GM23248 (cell line): Measurements from ENCODE around the gene SLBP. TPM values are rescaled to one million over a fixed set of nuclear protein-coding genes. Genes with fewer than 3 reads are reported as not detected.

Source experiments
- DNase-seq: peaks from one replicate; pipeline ENCODE4 v3.0.0-alpha.2; 2015
- H2AFZ ChIP-seq: fragments of 200-600 bp; sonication (generic); 2 replicates; pipeline ENCODE4 v1.6.1; 2016; ENCODE audit warnings: antibody characterized with exemption
- H3F3A ChIP-seq: fragments of 200-600 bp; sonication (generic); 2 replicates; pipeline ENCODE4 v1.6.1; 2016; ENCODE audit warnings: mild to moderate bottlenecking, antibody characterized with exemption, mixed run types; ENCODE audit not compliant: insufficient read depth
- H3K27ac ChIP-seq: fragments of 200-600 bp; sonication (generic); 2 replicates; pipeline ENCODE4 v1.5.1; 2016; ENCODE audit warnings: mild to moderate bottlenecking
- H3K27me3 ChIP-seq: fragments of 200-600 bp; sonication (generic); replicated peaks from 2 replicates; pipeline ENCODE4 v1.6.1; 2016; ENCODE audit warnings: mild to moderate bottlenecking; ENCODE audit not compliant: insufficient read depth
- H3K36me3 ChIP-seq: fragments of 200-600 bp; sonication (generic); 2 replicates; pipeline ENCODE4 v1.6.1; 2016; ENCODE audit warnings: low read depth, mild to moderate bottlenecking
- H3K4me1 ChIP-seq: fragments of 200-600 bp; sonication (generic); 2 replicates; pipeline ENCODE4 v1.6.1; 2016; ENCODE audit warnings: mild to moderate bottlenecking; ENCODE audit not compliant: insufficient read depth
- H3K4me2 ChIP-seq: fragments of 200-600 bp; sonication (generic); one replicate; pipeline ENCODE4 v1.6.1; 2016; ENCODE audit warnings: mild to moderate bottlenecking; ENCODE audit not compliant: unreplicated experiment
- H3K4me3 ChIP-seq: fragments of 200-600 bp; sonication (generic); 2 replicates; pipeline ENCODE4 v1.5.1; 2016; ENCODE audit warnings: mild to moderate bottlenecking
- H3K79me2 ChIP-seq: fragments of 200-600 bp; sonication (generic); 2 replicates; pipeline ENCODE4 v1.6.1; 2016; ENCODE audit warnings: mild to moderate bottlenecking; ENCODE audit not compliant: insufficient read depth
- H3K9ac ChIP-seq: fragments of 200-600 bp; sonication (generic); 2 replicates; pipeline ENCODE4 v1.6.1; 2016; ENCODE audit warnings: mild to moderate bottlenecking
- H3K9me2 ChIP-seq: fragments of 200-600 bp; sonication (generic); 2 replicates; pipeline ENCODE4 v1.6.1; 2016; ENCODE audit warnings: mixed run types, mild to moderate bottlenecking, moderate library complexity; ENCODE audit not compliant: insufficient read depth
- H3K9me3 ChIP-seq: fragments of 200-600 bp; sonication (generic); one replicate; pipeline ENCODE4 v1.6.1; 2017; ENCODE audit warnings: low read depth
- H4K20me1 ChIP-seq: fragments of 200-600 bp; sonication (generic); 2 replicates; pipeline ENCODE4 v1.6.0; 2016; ENCODE audit not compliant: insufficient read depth
- EZH2 ChIP-seq: fragments of 200-600 bp; sonication (generic); IDR thresholded peaks from 2 replicates; pipeline ENCODE4 v1.6.1; 2018; ENCODE audit warnings: antibody characterized with exemption, mild to moderate bottlenecking; ENCODE audit not compliant: insufficient read depth, poor library complexity, severe bottlenecking
- EZH2phosphoT487 ChIP-seq: fragments of 200-600 bp; sonication (generic); IDR thresholded peaks from 2 replicates; pipeline ENCODE4 v1.6.1; 2018; ENCODE audit warnings: antibody characterized with exemption, moderate library complexity, mild to moderate bottlenecking, low read depth; ENCODE audit not compliant: insufficient read depth
- WGBS, 2 experiments: methylation state at CpG; one replicate each; pipeline ENCODE4 v1.1.6; 2015 to 2017; ENCODE audit warnings: low lambda C conversion rate in 2 of 2, low coverage in 1 of 2; ENCODE audit errors: missing lambda C conversion rate in 2 of 2; 5-methylcytosine and 5-hydroxymethylcytosine counted together
- in situ Hi-C: fragments of 300-500 bp; cut with MboI; formaldehyde crosslinking; loops from 2 replicates; pipeline ENCODE4 v1.15.0; 2020
- polyA plus RNA-seq: library from polyadenylated mRNA; unstranded; fragments of >200 nt; fragmentation: Nextera tagmentation; extraction: Ambion mirVana; gene quantifications from 2 replicates; pipeline ENCODE4 v1.2.1, GENCODE V29; 2016
- total RNA-seq: library from RNA; depleted of rRNA; stranded (reverse); fragments of >200 nt; shearing (Covaris generic); gene quantifications from 2 replicates; pipeline ENCODE4 v1.2.3, GENCODE V29; 2014

SLBP gene
- total and polyA plus RNA-seq, 2 experiments from 2014 or later = 72.7 to 85.8 TPM

DNA sequence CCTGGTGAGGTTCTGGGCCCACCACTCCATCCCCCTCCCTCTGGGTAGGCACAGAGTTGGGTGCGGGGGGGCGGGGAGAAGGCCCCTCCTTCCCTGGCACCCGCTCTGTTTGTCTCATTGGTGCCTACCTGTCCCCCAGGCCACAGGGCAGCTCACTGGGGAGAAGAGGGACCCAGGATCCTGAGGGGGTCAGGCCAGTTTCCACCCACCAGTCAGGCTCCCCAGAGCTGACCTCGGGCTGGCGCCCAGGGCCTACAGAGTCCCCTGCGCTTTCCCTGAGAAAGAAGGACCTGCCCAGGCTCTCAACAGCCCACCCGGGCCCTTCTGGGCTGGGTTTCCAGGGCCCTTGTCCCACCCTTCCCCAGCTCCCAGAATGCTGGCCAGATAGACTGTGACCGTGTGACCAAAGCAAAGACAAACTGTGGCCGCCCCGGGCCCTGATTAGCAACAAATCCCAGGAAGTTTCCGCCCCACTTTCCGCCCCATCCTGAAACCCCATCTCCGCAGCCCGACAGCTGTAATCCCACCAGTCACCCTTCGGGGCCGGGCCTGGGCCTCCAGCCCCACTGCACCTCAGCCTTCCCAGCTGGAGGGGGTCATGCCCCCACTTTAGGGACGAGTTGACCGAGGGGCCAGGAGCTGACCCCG lies 47.2 kb upstream of the SLBP start:
- Histone ChIP-seq H3K9me2 (no peaks in the 10 kb centered on the region), H3K27ac (no peak overlapping the region), H3K27me3 (no peaks in the 10 kb centered on the region), H3F3A (no peaks in the 10 kb centered on the region), H4K20me1 (no peaks in the 10 kb centered on the region), H3K79me2 (no peaks in the 10 kb centered on the region), H3K4me1 (no peaks in the 10 kb centered on the region), H3K4me3 (no peak overlapping the region), H3K9ac (no peak overlapping the region), H3K4me2 (no peak overlapping the region), H3K9me3 (no peaks in the 10 kb centered on the region), H2AFZ (no peak overlapping the region), H3K36me3 (no peaks in the 10 kb centered on the region)
- DNase-seq = no peak
- in situ Hi-C loops = no loop called here
- 78 to 81% methylated on average over 17 to 19 of the region's 19 CpGs for WGBS, 2 experiments
- TF ChIP-seq EZH2 (no peak), EZH2phosphoT487 (no peak)

- Histone ChIP-seq H3K4me1 (no peaks in the 10 kb centered on the region), H3K79me2 (no peaks in the 10 kb centered on the region), H4K20me1 (no peaks in the 10 kb centered on the region), H3K9ac (no peak overlapping the region), H3K4me2 (no peak overlapping the region), H3K4me3 (no peak overlapping the region), H3K9me2 (no peaks in the 10 kb centered on the region), H3K36me3 (no peaks in the 10 kb centered on the region), H3K27ac (no peak overlapping the region), H2AFZ (no peak overlapping the region), H3K9me3 (no peaks in the 10 kb centered on the region), H3K27me3 (no peaks in the 10 kb centered on the region), H3F3A (no peaks in the 10 kb centered on the region)
- DNase-seq = no peak
- WGBS, 2 experiments = 87 to 92% methylated on average over 23 to 26 of the region's 27 CpGs
- TF ChIP-seq EZH2phosphoT487 = no peak
- TF ChIP-seq EZH2 = no peak
- in situ Hi-C loops = no loop called here
These were observed 46.4 kb upstream of the SLBP start for GRCh38 chr4:1758306-1759121.

GRCh38 chr4:1757836-1758235 lies 45.7 kb upstream of the SLBP start:
- WGBS, 2 experiments = 69 to 81% methylated on average over 8 to 17 of the region's 17 CpGs
- Histone ChIP-seq H4K20me1 (no peaks in the 10 kb centered on the region), H3K79me2 (no peaks in the 10 kb centered on the region), H3K36me3 (no peaks in the 10 kb centered on the region), H3K4me2 (no peak overlapping the region), H3K9me2 (no peaks in the 10 kb centered on the region), H2AFZ (no peak overlapping the region), H3K27me3 (no peaks in the 10 kb centered on the region), H3K4me1 (no peaks in the 10 kb centered on the region), H3F3A (no peaks in the 10 kb centered on the region), H3K4me3 (no peak overlapping the region), H3K27ac (no peak overlapping the region), H3K9ac (no peak overlapping the region), H3K9me3 (no peaks in the 10 kb centered on the region)
- in situ Hi-C loops = no loop called here
- TF ChIP-seq EZH2 (no peak), EZH2phosphoT487 (no peak)
- DNase-seq = no peak

- H3K79me2 ChIP-seq = no peaks in the 10 kb centered on the region
- in situ Hi-C loops = no loop called here
- H3K9me3 ChIP-seq = no peaks in the 10 kb centered on the region
- DNase-seq = no peak
- WGBS, 2 experiments = 65 to 76% methylated on average over 16 to 17 of the region's 20 CpGs
- H4K20me1 ChIP-seq = no peaks in the 10 kb centered on the region
- H3K36me3 ChIP-seq = no peaks in the 10 kb centered on the region
- no peak overlapping the region for H2AFZ ChIP-seq
- no peaks in the 10 kb centered on the region for H3K9me2 ChIP-seq
- no peak overlapping the region for H3K27ac ChIP-seq
- H3K4me1 ChIP-seq = no peaks in the 10 kb centered on the region
- no peaks in the 10 kb centered on the region for H3K27me3 ChIP-seq
- no peaks in the 10 kb centered on the region for H3F3A ChIP-seq
- no peak overlapping the region for H3K4me3 ChIP-seq
- TF ChIP-seq EZH2 (no peak), EZH2phosphoT487 (no peak)
- no peak overlapping the region for H3K4me2 ChIP-seq
- H3K9ac ChIP-seq = no peak overlapping the region
These were observed 45.0 kb upstream of the SLBP start for GRCh38 chr4:1756893-1757779.
